MM.1S (cell line): ENCODE results near the gene PDIA4.

Source experiments
- DNase-seq: peaks from one replicate; pipeline ENCODE4 v3.0.0-alpha.2; 2015
- H2AFZ ChIP-seq: fragments of 300-600 bp; sonication (generic); 2 replicates; pipeline ENCODE4 v1.6.0; 2016; ENCODE audit warnings: antibody characterized with exemption, low read length
- H3F3A ChIP-seq: fragments of 300-600 bp; sonication (generic); 2 replicates; pipeline ENCODE4 v1.6.1; 2016; ENCODE audit warnings: mild to moderate bottlenecking, antibody characterized with exemption, low read length, moderate library complexity, mixed read lengths; ENCODE audit not compliant: insufficient read depth
- H3K27ac ChIP-seq: fragments of 300-600 bp; sonication (generic); 2 replicates; pipeline ENCODE4 v1.5.1; 2016; ENCODE audit warnings: mild to moderate bottlenecking, low read length
- H3K27me3 ChIP-seq: fragments of 300-600 bp; sonication (generic); replicated peaks from 2 replicates; pipeline ENCODE4 v1.6.0; 2016; ENCODE audit warnings: low read length; ENCODE audit not compliant: insufficient read depth
- H3K36me3 ChIP-seq: fragments of 300-600 bp; sonication (generic); replicated peaks from 2 replicates; pipeline ENCODE4 v1.6.1; 2016; ENCODE audit warnings: mild to moderate bottlenecking, low read length, mixed read lengths; ENCODE audit not compliant: insufficient read depth
- H3K4me1 ChIP-seq: fragments of 300-600 bp; sonication (generic); 2 replicates; pipeline ENCODE4 v1.6.1; 2016; ENCODE audit warnings: low read length, mixed read lengths
- H3K4me2 ChIP-seq: fragments of 300-600 bp; sonication (generic); 2 replicates; pipeline ENCODE4 v1.6.0; 2016; ENCODE audit warnings: low read depth, low read length
- H3K4me3 ChIP-seq: fragments of 300-600 bp; sonication (generic); 2 replicates; pipeline ENCODE4 v1.5.1; 2016; ENCODE audit warnings: low read length, mixed read lengths
- H3K79me2 ChIP-seq: fragments of 300-600 bp; sonication (generic); 2 replicates; pipeline ENCODE4 v1.6.1; 2016; ENCODE audit warnings: mixed run types, low read length, mixed read lengths
- H3K9ac ChIP-seq: fragments of 300-600 bp; sonication (generic); 2 replicates; pipeline ENCODE4 v1.6.1; 2016; ENCODE audit warnings: low read length, mixed read lengths
- H3K9me2 ChIP-seq: fragments of 300-600 bp; sonication (generic); replicated peaks from 2 replicates; pipeline ENCODE4 v1.6.1; 2016; ENCODE audit warnings: mild to moderate bottlenecking, low read length, mixed read lengths; ENCODE audit not compliant: insufficient read depth
- H3K9me3 ChIP-seq: fragments of 300-600 bp; sonication (generic); replicated peaks from 2 replicates; pipeline ENCODE4 v1.6.1; 2016; ENCODE audit warnings: mild to moderate bottlenecking, low read length, mixed read lengths; ENCODE audit not compliant: insufficient read depth
- H4K20me1 ChIP-seq: fragments of 300-600 bp; sonication (generic); 2 replicates; pipeline ENCODE4 v1.6.1; 2016; ENCODE audit warnings: mild to moderate bottlenecking, low read length, moderate library complexity, mixed read lengths; ENCODE audit not compliant: insufficient read depth
- CTCF ChIP-seq: fragments of 300-600 bp; sonication (generic); IDR thresholded peaks from 2 replicates; pipeline ENCODE4 v1.5.1; 2016; ENCODE audit warnings: antibody characterized with exemption, low read length, mixed read lengths
- EZH2 ChIP-seq: fragments of 300-600 bp; sonication (generic); optimal IDR thresholded peaks from 2 replicates; pipeline ENCODE3; 2017; ENCODE audit warnings: low read depth, mild to moderate bottlenecking, antibody characterized with exemption, low read length, mixed read lengths
- EZH2phosphoT487 ChIP-seq: fragments of 300-600 bp; sonication (generic); IDR thresholded peaks from 2 replicates; pipeline ENCODE4 v1.6.1; 2018; ENCODE audit warnings: antibody characterized with exemption, low read length

Gene PDIA4

GRCh38 chr7:149011491-149011890 lies 16.8 kb downstream of the PDIA4 start:
- H3K9me2 ChIP-seq, result no peaks in the 10 kb centered on the region
- H3K9ac ChIP-seq, result no peak overlapping the region
- no peaks in the 10 kb centered on the region for H3K4me1 ChIP-seq
- H3K27me3 ChIP-seq, result no peaks in the 10 kb centered on the region
- DNase-seq, result no peak
- no peaks in the 10 kb centered on the region for H4K20me1 ChIP-seq
- H3K79me2 ChIP-seq, result peaks cover 49% of the 10 kb centered on the region
- no peak overlapping the region for H3K27ac ChIP-seq
- no peak overlapping the region for H3K4me2 ChIP-seq
- no peaks in the 10 kb centered on the region for H3K9me3 ChIP-seq
- H3F3A ChIP-seq, result no peaks in the 10 kb centered on the region
- H2AFZ ChIP-seq, result no peak overlapping the region
- H3K36me3 ChIP-seq, result peaks cover 31% of the 10 kb centered on the region
- TF ChIP-seq EZH2, result no peak
- no peak for TF ChIP-seq EZH2phosphoT487
- no peak overlapping the region for H3K4me3 ChIP-seq

GRCh38 chr7:149010451-149010850 lies 17.9 kb downstream of the PDIA4 start:
- Histone ChIP-seq H4K20me1 (no peaks in the 10 kb centered on the region), H3K4me3 (no peak overlapping the region), H3K27ac (no peak overlapping the region), H3K4me2 (no peak overlapping the region), H3K36me3 (peaks cover 33% of the 10 kb centered on the region), H3K79me2 (peaks cover 41% of the 10 kb centered on the region), H3K27me3 (no peaks in the 10 kb centered on the region), H3K9me3 (no peaks in the 10 kb centered on the region), H3K9ac (no peak overlapping the region), H3K9me2 (no peaks in the 10 kb centered on the region), H3F3A (no peaks in the 10 kb centered on the region), H2AFZ (no peak overlapping the region), H3K4me1 (no peaks in the 10 kb centered on the region)
- DNase-seq, result no peak
- TF ChIP-seq CTCF (no peak), EZH2 (no peak), EZH2phosphoT487 (no peak)

- Histone ChIP-seq H3K4me3 (no peak overlapping the region), H3K4me2 (no peak overlapping the region), H2AFZ (no peak overlapping the region), H3K4me1 (no peaks in the 10 kb centered on the region), H3F3A (no peaks in the 10 kb centered on the region), H3K36me3 (peaks cover 30% of the 10 kb centered on the region), H3K9ac (no peak overlapping the region), H3K79me2 (peaks cover 32% of the 10 kb centered on the region), H3K9me2 (no peaks in the 10 kb centered on the region), H3K27me3 (no peaks in the 10 kb centered on the region), H3K27ac (no peak overlapping the region), H4K20me1 (no peaks in the 10 kb centered on the region), H3K9me3 (no peaks in the 10 kb centered on the region)
- no peak for DNase-seq
- no peak for TF ChIP-seq CTCF
Measured at GRCh38 chr7:149009527-149009926, 18.8 kb downstream of the PDIA4 start.

GRCh38 chr7:149007611-149008010 lies 20.7 kb downstream of the PDIA4 start:
- Histone ChIP-seq H3K27ac (no peak overlapping the region), H3K9me2 (no peaks in the 10 kb centered on the region), H3K4me3 (no peak overlapping the region), H3K36me3 (peaks cover 32% of the 10 kb centered on the region), H3K4me2 (no peak overlapping the region), H3F3A (no peaks in the 10 kb centered on the region), H3K27me3 (no peaks in the 10 kb centered on the region), H3K9me3 (no peaks in the 10 kb centered on the region), H4K20me1 (no peaks in the 10 kb centered on the region), H3K9ac (no peak overlapping the region), H2AFZ (no peak overlapping the region), H3K79me2 (peaks cover 21% of the 10 kb centered on the region), H3K4me1 (no peaks in the 10 kb centered on the region)
- DNase-seq, result no peak
- TF ChIP-seq EZH2 (no peak), CTCF (0 out of 2 replicates have a peak, but pooled peaks have one; percentile 5)
